GM19455 (cell line): Measurements from ENCODE around the gene SPRR5.

ENCODE experiments used
- ATAC-seq: cut with Tn5 transposase; IDR thresholded peaks from one replicate; pipeline ENCODE4 v1.9.1; 2021; ENCODE audit not compliant: unreplicated experiment

SPRR5 gene

GRCh38 chr1:152981146-152981871, 34.3 kb downstream of the SPRR5 start:
- no peak for ATAC-seq

GRCh38 chr1:152982076-152982475, 35.1 kb downstream of the SPRR5 start:
- no peak for ATAC-seq

- no peak for ATAC-seq
These were observed 36.2 kb downstream of the SPRR5 start for GRCh38 chr1:152983234-152983633.

GRCh38 chr1:152983743-152984142, 36.7 kb downstream of the SPRR5 start, which contains the start of gene SPRR1A:
Gene SPRR1A, plus strand, starts transcription at chr1:152984081. Its CDS starts 1,150 bp downstream, at chr1:152985231.
- ATAC-seq: no peak

- no peak for ATAC-seq
These were observed 39.6 kb downstream of the SPRR5 start for GRCh38 chr1:152986578-152986977.

- no peak for ATAC-seq
These were observed 46.2 kb downstream of the SPRR5 start for GRCh38 chr1:152993186-152993585.

GRCh38 chr1:152995842-152996241, 48.8 kb downstream of the SPRR5 start:
- ATAC-seq: no peak

GRCh38 chr1:152996633-152997400, 49.8 kb downstream of the SPRR5 start:
- no peak for ATAC-seq

- no peak for ATAC-seq
These were observed 50.9 kb downstream of the SPRR5 start for GRCh38 chr1:152997901-152998300.

- ATAC-seq: no peak
These were observed 51.5 kb downstream of the SPRR5 start for GRCh38 chr1:152998476-152998875.
